ENCODE measurements around the gene LMAN1L. TPM values are rescaled to one million over a fixed set of nuclear protein-coding genes. Genes with fewer than 3 reads are reported as not detected.
A peak's percentile ranks its signal among the peaks of the same experiment; 100 is the strongest.

Gene LMAN1L
- total and polyA plus RNA-seq, 7 donors, result 0.64 to 1.8 TPM; not detected in 5

GRCh38 chr15:74768771-74769342 is 43.8 kb upstream of the LMAN1L start:
- intact Hi-C loops (cut with DNase I), result loop anchor here (1.0 to 5.0 kb wide), 2 partner anchors 134 to 397 kb away; no protein-coding TSS in a partner anchor
- DNase-seq, result no peak
- TF ChIP-seq POLR2AphosphoS5 (IDR thresholded peaks at IDR 0.05), result no peak
- TF ChIP-seq CTCF (IDR thresholded peaks at IDR 0.05), result peak; percentile 71 to 86 (median 86)
- no peak for TF ChIP-seq POLR2A (IDR thresholded peaks at IDR 0.05)
- no peak for TF ChIP-seq EP300 (IDR thresholded peaks at IDR 0.05)
- peak overlapping the region in 1 of 4 donors; percentile 5 for H3K4me3 ChIP-seq
- no peaks in the 10 kb centered on the region for H3K9me3 ChIP-seq
- peaks cover 0 to 16% (median 0%) of the 10 kb centered on the region in 3 donors for H3K27me3 ChIP-seq
- H3K4me1 ChIP-seq, result peaks cover 0 to 6% (median 3%) of the 10 kb centered on the region in 4 donors
- H3K27ac ChIP-seq, result no peak overlapping the region
- WGBS, 2 donors, result 1 to 5% methylated on average over 9 of the region's 9 CpGs
- H3K36me3 ChIP-seq, result no peaks in the 10 kb centered on the region

DNA sequence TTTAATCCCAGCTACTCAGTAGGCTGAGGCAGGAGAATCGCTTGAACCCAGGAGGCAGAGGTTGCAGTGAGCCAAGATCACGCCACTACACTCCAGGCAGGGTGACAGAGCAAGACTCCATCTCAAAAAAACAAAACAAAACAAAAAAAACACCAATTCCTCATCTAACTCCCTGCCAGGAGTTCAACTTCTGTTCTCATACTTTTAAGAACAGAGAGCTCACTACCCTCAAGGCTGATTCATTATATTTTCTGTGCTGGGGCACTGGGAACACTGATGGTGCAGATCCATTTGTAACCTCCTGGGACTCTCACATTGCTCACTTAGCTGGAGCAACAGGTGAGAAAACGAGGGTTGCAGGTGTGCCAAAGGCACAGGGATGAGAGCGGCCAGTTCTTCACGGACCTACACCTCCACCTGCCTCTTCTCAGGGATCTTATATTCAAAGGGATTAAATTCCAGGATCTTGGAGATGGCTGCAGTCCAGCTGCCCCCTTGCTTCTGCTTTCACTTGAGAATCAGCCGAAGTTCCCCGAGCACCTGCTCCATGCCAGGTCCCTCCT is 43.1 kb upstream of the LMAN1L start:
- Histone ChIP-seq H3K4me1 (peaks cover 0 to 6% (median 3%) of the 10 kb centered on the region in 4 donors), H3K27me3 (peaks cover 0 to 16% (median 0%) of the 10 kb centered on the region in 3 donors), H3K36me3 (no peaks in the 10 kb centered on the region), H3K4me3 (no peak overlapping the region), H3K27ac (no peak overlapping the region), H3K9me3 (no peaks in the 10 kb centered on the region)
- intact Hi-C loops (cut with DNase I), result loop anchor here (1.0 to 5.0 kb wide), 2 partner anchors 134 to 397 kb away; no protein-coding TSS in a partner anchor
- 60 to 79% methylated on average over 7 of the region's 7 CpGs for WGBS, 2 donors
- DNase-seq, result no peak
- TF ChIP-seq POLR2AphosphoS5 (IDR thresholded peaks at IDR 0.05) (no peak), POLR2A (IDR thresholded peaks at IDR 0.05) (no peak), EP300 (IDR thresholded peaks at IDR 0.05) (no peak), CTCF (IDR thresholded peaks at IDR 0.05) (no peak)

- intact Hi-C loops (cut with DNase I), result no loop called here
- no peaks in the 10 kb centered on the region for H3K36me3 ChIP-seq
- no peaks in the 10 kb centered on the region for H3K9me3 ChIP-seq
- TF ChIP-seq POLR2A (IDR thresholded peaks at IDR 0.05) (no peak), CTCF (IDR thresholded peaks at IDR 0.05) (no peak), EP300 (IDR thresholded peaks at IDR 0.05) (no peak), POLR2AphosphoS5 (IDR thresholded peaks at IDR 0.05) (no peak)
- DNase-seq, result no peak
- H3K27me3 ChIP-seq, result peaks cover 0 to 16% (median 0%) of the 10 kb centered on the region in 3 donors
- WGBS, 2 donors, result 68 to 71% methylated on average over 4 of the region's 4 CpGs
- peaks cover 0 to 6% (median 3%) of the 10 kb centered on the region in 4 donors for H3K4me1 ChIP-seq
- H3K4me3 ChIP-seq, result no peak overlapping the region
- H3K27ac ChIP-seq, result no peak overlapping the region
Observed at GRCh38 chr15:74770211-74770903, 42.3 kb upstream of the LMAN1L start.

GRCh38 chr15:74773329-74773728 is 39.3 kb upstream of the LMAN1L start:
- Histone ChIP-seq H3K36me3 (no peaks in the 10 kb centered on the region), H3K27ac (no peak overlapping the region), H3K4me3 (no peak overlapping the region), H3K4me1 (peaks cover 0 to 10% (median 3%) of the 10 kb centered on the region in 4 donors), H3K9me3 (no peaks in the 10 kb centered on the region), H3K27me3 (peaks cover 0 to 8% (median 0%) of the 10 kb centered on the region in 3 donors)
- WGBS, 2 donors, result 31 to 75% methylated on average over 5 of the region's 5 CpGs
- intact Hi-C loops (cut with DNase I), result no loop called here
- no peak for DNase-seq
- TF ChIP-seq EP300 (IDR thresholded peaks at IDR 0.05), result no peak
- TF ChIP-seq CTCF (IDR thresholded peaks at IDR 0.05), result no peak
- no peak for TF ChIP-seq POLR2AphosphoS5 (IDR thresholded peaks at IDR 0.05)
